GM12891 (cell line): ENCODE results near the gene CKS1B.

Source experiments
- POLR2AphosphoS5 ChIP-seq: IDR thresholded peaks from 2 replicates; pipeline ENCODE4 v1.6.1; 2011; ENCODE audit warnings: low read depth, low read length, control low read depth
- TAF1 ChIP-seq: IDR thresholded peaks from 2 replicates; pipeline ENCODE4 v1.6.1; 2011; ENCODE audit warnings: low read depth, low read length, control low read depth

DNA sequence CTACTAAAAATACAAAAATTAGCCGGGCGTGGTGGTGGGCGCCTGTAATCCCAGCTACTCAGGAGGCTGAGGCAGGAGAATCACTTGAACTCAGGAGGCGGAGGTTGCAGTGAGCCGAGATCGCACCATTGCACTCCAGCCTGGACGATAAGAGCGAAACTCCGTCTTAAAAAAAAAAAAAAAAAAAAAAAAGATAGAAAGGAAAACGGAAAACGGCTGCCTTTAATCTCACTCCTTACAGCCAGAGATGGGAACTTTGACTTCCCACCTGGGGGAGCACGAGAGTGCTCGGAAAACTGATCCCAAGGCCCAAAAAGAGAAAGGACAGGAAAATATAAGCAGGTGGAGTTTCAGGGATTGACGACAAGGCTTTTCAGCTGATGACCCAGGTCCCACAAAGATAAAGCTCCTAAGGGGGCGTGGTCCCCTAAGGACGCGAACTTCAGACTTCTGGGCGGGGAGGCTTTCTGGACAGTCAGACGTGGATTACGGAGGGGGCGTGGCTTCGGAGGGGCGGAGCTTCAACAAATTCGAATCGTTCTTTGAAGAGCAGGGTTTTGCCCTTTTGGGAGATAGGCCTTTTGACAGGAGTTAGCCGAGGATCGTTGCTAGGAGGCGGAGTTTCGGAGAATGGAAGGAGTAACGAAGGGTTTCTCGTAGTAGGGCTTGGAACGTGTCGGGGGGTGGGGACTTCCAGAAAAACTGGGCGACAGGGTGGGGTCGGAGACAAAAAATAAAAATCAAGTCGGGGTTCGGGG lies 958 bp upstream of the CKS1B start:
- no peak; the same call in 1 of the 2 replicates for TF ChIP-seq TAF1
- no peak; the same call in 1 of the 2 replicates for TF ChIP-seq POLR2AphosphoS5
